GM12878 (cell line): ENCODE data around the gene NBR1. TPM values are rescaled to one million over a fixed set of nuclear protein-coding genes. Genes with fewer than 3 reads are reported as not detected.
A peak's percentile ranks its signal among the peaks of the same experiment; 100 is the strongest.
"Not testable (repeated sequence)": the region's sequence is repeated elsewhere in the genome, so short reads cannot be mapped to it uniquely, and the experiment has no call there.

ENCODE experiments used
- ATAC-seq: fragments of 200-7000 bp; cut with Tn5 transposase; 3 replicates; pipeline ENCODE4 v1.9.1; 2020; ENCODE audit warnings: mild to moderate bottlenecking, moderate library complexity
- BruUV-seq: library from RNA; stranded (reverse); fragments of 400-500 nt; replicated peaks from 2 replicates; lab custom pipeline; 2021; lab: Mats Ljungman, UMichigan
- CTCF ChIA-PET: fragments of 300-600 bp; sonication (Branson Sonifier 250); formaldehyde crosslinking; extraction: SDS; loops from one replicate; lab custom pipeline; 2021; ENCODE audit warnings: inconsistent platforms; lab: Yijun Ruan, JAX
- POLR2A ChIA-PET: fragments of 350-600 bp; formaldehyde crosslinking; extraction: SDS; loops from one replicate; lab custom pipeline; 2021; ENCODE audit warnings: inconsistent platforms; lab: Charles Lee
- RAD21 ChIA-PET: fragments of 300-600 bp; sonication (Branson Sonifier 250); formaldehyde crosslinking; loops from one replicate; lab custom pipeline; 2023; ENCODE audit warnings: antibody characterized with exemption; ENCODE audit not compliant: unreplicated experiment; lab: Charles Lee
- SMC1A ChIA-PET: fragments of 300-600 bp; sonication (Branson Sonifier 250); formaldehyde crosslinking; loops from one replicate; lab custom pipeline; 2023; ENCODE audit not compliant: unreplicated experiment, uncharacterized antibody; lab: Charles Lee
- DNase-seq: peaks from one replicate; pipeline ENCODE4 v3.0.0-alpha.2; 2011; ENCODE audit warnings: low read depth, low spot score
- FAIRE-seq: peaks from 3 replicates; lab custom pipeline; 2011; peaks lifted over from hg19 to GRCh38; lab: Jason Lieb, UNC
- H2AFZ ChIP-seq: 2 replicates; pipeline ENCODE4 v1.6.0; 2011; ENCODE audit warnings: low read depth, low read length, control low read depth; ENCODE audit not compliant: control insufficient read depth
- H3K27ac ChIP-seq: 2 replicates; pipeline ENCODE4 v1.5.1; 2011; ENCODE audit warnings: control low read depth; ENCODE audit not compliant: control insufficient read depth, insufficient read depth
- H3K27me3 ChIP-seq, 2 experiments: replicated peaks in 1 of 2; 2 replicates each; pipeline versions ENCODE4 v1.6.0 to v1.6.1; 2011; ENCODE audit warnings: low read length in 1 of 2; ENCODE audit not compliant: control insufficient read depth in 2 of 2, insufficient read depth in 2 of 2
- H3K36me3 ChIP-seq, 2 experiments: 2 replicates each; pipeline ENCODE4 v1.5.1; 2011; ENCODE audit warnings: low read length in 1 of 2; ENCODE audit not compliant: control insufficient read depth in 2 of 2, insufficient read depth in 2 of 2
- H3K4me1 ChIP-seq: 2 replicates; pipeline ENCODE4 v1.6.1; 2011; ENCODE audit warnings: mild to moderate bottlenecking, low read length, moderate library complexity, mixed read lengths; ENCODE audit not compliant: control insufficient read depth, insufficient read depth
- H3K4me2 ChIP-seq: 2 replicates; pipeline ENCODE4 v1.6.0; 2011; ENCODE audit warnings: control low read depth; ENCODE audit not compliant: control insufficient read depth, insufficient read depth
- H3K4me3 ChIP-seq: fragments of 200-600 bp; sonication (generic); 2 replicates; pipeline ENCODE4 v1.5.1; 2016
- H3K79me2 ChIP-seq: 2 replicates; pipeline ENCODE4 v1.6.0; 2011; ENCODE audit warnings: low read length; ENCODE audit not compliant: control insufficient read depth, insufficient read depth
- H3K9ac ChIP-seq: 2 replicates; pipeline ENCODE4 v1.8.0; 2011; ENCODE audit warnings: low read length, control low read depth, mixed read lengths; ENCODE audit not compliant: control insufficient read depth, insufficient read depth
- H3K9me3 ChIP-seq: replicated peaks from 3 replicates; pipeline ENCODE4 v1.5.1; 2011; ENCODE audit warnings: mild to moderate bottlenecking, low read length; ENCODE audit not compliant: control insufficient read depth, insufficient read depth
- H4K20me1 ChIP-seq: 2 replicates; pipeline ENCODE4 v1.6.0; 2011; ENCODE audit not compliant: control insufficient read depth, insufficient read depth
- WGBS: methylation state at CpG from one replicate; pipeline ENCODE4 v1.1.6; 2016; ENCODE audit warnings: low lambda C conversion rate; ENCODE audit not compliant: insufficient replicate concordance, insufficient coverage; ENCODE audit errors: missing lambda C conversion rate; 5-methylcytosine and 5-hydroxymethylcytosine counted together
- in situ Hi-C: fragments of 300-500 bp; cut with MboI; formaldehyde crosslinking; loops from 9 replicates; pipeline ENCODE4 v1.14.3; 2018; ENCODE audit warnings: mixed read lengths
- intact Hi-C: fragments of 100-400 bp; cut with micrococcal nuclease; formaldehyde crosslinking; loops from one replicate; pipeline ENCODE4 v1.14.2; 2022; ENCODE audit not compliant: unreplicated experiment
- polyA plus RNA-seq, 11 experiments: library from polyadenylated mRNA; depleted of rRNA in 4 of 11; unstranded in 6 of 11; stranded (reverse) in 5 of 11; fragments of >200 nt; fragmentation: Nextera tagmentation in 4 of 11; fragmentation: Illumina TruSeq in 1 of 11; extraction: Ambion mirVana in 4 of 11; extraction: Trizol in 1 of 11; gene quantifications; 1 replicate in 1 of 11; 2 replicates in 10 of 11; pipeline versions ENCODE4 v1.2.1 to v1.2.3, GENCODE V29; 2011 to 2016; ENCODE audit warnings: inconsistent platforms in 2 of 11, missing spikeins in 2 of 11, low read depth in 1 of 11
- total RNA-seq, 4 experiments: library from RNA; depleted of rRNA in 3 of 4; stranded (reverse); fragments of >200 nt in 3 of 4; fragmentation: Illumina TruSeq in 1 of 4; extraction: Trizol in 1 of 4; gene quantifications; 2 replicates each; pipeline versions ENCODE4 v1.2.1 to v1.2.3, GENCODE V29; 2013 to 2021

The NBR1 gene
- total and polyA plus RNA-seq, 10 of the 15 experiments (the other 5 are each of a cell fraction or from before 2014, with no cell fraction given): 3.5 to 55.2 (median 28.2) TPM

DNA sequence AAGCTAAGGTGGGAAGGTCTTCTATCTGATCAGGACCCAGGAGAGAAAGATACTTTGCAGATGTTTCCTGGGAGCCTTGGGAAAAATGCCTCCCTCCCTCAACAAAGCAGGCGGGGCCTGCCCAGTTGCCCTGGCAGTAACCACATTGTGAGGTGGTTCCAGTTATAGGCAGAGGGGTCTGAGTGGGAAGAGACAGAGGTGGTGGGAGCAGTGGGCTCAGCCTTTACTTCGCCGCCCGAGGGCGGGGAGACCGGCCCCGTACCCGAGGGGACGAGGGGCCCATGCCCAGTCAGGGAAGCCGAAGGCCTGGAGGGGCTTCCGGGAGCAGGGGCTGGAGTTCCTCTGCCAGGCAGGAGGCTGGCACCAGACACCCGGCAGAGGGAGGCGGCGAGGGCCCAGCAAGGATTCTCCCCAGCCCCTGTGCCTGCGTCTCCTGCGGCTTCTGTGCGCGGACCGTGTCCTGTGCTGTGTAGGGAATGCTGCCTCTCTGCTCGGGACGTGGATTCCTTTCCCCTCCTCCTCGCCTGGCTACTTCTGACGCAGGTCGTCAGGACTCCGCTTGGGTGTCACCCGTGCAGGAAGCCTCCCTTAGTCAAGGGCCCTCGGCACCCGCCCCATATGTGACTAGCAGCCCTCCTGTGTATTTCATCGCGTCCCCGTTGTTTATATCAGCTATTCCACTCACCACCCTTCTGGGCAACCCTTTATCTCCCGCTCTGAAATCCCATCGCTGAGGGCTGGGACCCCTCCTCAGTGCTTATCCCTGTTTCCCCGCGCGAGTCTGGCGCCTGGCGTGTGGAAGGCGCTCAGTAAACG lies 60.4 kb downstream of the NBR1 start:
- H2AFZ ChIP-seq, SMC1A ChIA-PET, POLR2A ChIA-PET, H3K4me1 ChIP-seq, in situ Hi-C loops, H4K20me1 ChIP-seq, H3K36me3 ChIP-seq, BruUV-seq, H3K9me3 ChIP-seq, RAD21 ChIA-PET, DNase-seq, intact Hi-C loops, H3K9ac ChIP-seq, H3K4me3 ChIP-seq, ATAC-seq, H3K27me3 ChIP-seq, H3K79me2 ChIP-seq, H3K27ac ChIP-seq, FAIRE-seq, CTCF ChIA-PET: not testable (repeated sequence)
- peak overlapping the region; percentile 55 for H3K4me2 ChIP-seq
- WGBS: 90% methylated on average over 19 of the region's 40 CpGs

DNA sequence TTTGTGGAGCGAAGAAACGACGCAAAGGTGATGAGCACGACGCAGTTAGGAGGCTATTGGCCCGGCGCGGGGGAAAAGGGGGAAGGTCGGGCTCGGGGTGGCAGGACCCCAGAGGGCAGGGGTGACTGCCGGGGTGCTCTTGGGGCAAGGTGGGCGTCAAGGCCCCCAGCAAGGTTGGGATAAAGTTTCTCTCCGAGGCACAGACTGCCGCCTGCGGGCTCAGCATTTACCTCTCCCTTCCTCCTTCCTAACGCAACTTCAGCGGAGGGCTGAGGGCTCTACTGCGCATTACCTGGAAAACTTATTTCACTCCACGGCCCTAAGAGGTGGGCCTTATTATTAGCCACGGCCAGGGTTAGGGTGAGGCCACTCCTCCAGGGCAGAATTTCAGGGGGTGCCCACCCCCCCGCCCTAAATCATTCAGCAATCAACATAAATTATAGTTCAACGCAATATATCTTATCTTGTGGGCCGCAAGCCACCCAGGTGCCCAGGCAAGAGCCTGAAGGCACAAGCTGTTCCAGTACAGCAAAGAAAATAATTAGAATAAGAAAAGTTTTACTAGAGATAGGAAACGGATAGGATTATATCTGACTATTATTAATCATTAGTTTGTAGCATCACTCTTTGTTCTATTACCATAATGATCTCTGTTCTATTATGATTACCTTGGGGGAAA lies 61.1 kb downstream of the NBR1 start:
- FAIRE-seq, DNase-seq, H3K27me3 ChIP-seq, H3K4me3 ChIP-seq, ATAC-seq, H2AFZ ChIP-seq, H3K4me1 ChIP-seq, intact Hi-C loops, H3K79me2 ChIP-seq, H3K36me3 ChIP-seq, H3K9ac ChIP-seq, POLR2A ChIA-PET, H4K20me1 ChIP-seq, H3K9me3 ChIP-seq, SMC1A ChIA-PET, RAD21 ChIA-PET, H3K27ac ChIP-seq, CTCF ChIA-PET, in situ Hi-C loops: not testable (repeated sequence)
- WGBS: 70% methylated on average over 19 of the region's 24 CpGs
- TSS peak; percentile 95 for BruUV-seq
- peak overlapping the region; percentile 55 for H3K4me2 ChIP-seq

DNA sequence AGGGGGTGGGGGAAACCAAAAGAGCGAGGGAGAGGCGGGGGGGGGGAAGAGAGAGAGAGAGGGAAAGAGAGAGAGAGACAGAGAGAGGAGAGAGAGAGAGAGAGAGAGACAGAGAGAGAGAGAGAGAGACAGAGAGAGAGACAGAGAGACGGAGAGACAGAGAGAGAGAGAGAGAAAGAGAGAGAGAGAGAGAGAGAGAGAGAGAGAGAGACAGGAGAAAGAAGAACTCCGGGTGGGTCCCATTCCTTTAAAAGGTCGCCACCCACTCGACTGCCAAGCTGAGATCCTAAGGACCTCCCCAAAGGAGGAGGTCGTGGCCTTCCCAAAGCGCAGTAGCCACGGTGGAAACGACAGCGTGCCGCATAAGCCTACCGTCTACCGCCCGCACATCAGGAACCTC lies 62.2 kb downstream of the NBR1 start:
- H2AFZ ChIP-seq, H3K9ac ChIP-seq, CTCF ChIA-PET, H3K27me3 ChIP-seq, H3K27ac ChIP-seq, in situ Hi-C loops, FAIRE-seq, DNase-seq, intact Hi-C loops, RAD21 ChIA-PET, POLR2A ChIA-PET, H3K4me3 ChIP-seq, BruUV-seq, H3K4me1 ChIP-seq, ATAC-seq, H3K36me3 ChIP-seq, H3K4me2 ChIP-seq, SMC1A ChIA-PET, H4K20me1 ChIP-seq, H3K79me2 ChIP-seq, H3K9me3 ChIP-seq: not testable (repeated sequence)
- WGBS: 0% methylated on average over 3 of the region's 15 CpGs

GRCh38 chr17:43233877-43234276 lies 62.9 kb downstream of the NBR1 start, which contains the start of gene RNU2-1:
Gene RNU2-1 (minus strand): TSS chr17:43233977.
- H3K79me2 ChIP-seq, BruUV-seq, H3K27ac ChIP-seq, H2AFZ ChIP-seq, H3K4me1 ChIP-seq, RAD21 ChIA-PET, H4K20me1 ChIP-seq, SMC1A ChIA-PET, in situ Hi-C loops, CTCF ChIA-PET, H3K36me3 ChIP-seq, H3K9ac ChIP-seq, DNase-seq, H3K9me3 ChIP-seq, ATAC-seq, intact Hi-C loops, H3K27me3 ChIP-seq, FAIRE-seq, H3K4me2 ChIP-seq, POLR2A ChIA-PET, H3K4me3 ChIP-seq: not testable (repeated sequence)
- no CpG with 5 or more reads among the region's 31 CpGs for WGBS
